Fibroblast of upper back skin (primary cell): Measurements from ENCODE around the gene TNP2.
"Not testable (repeated sequence)": the region's sequence is repeated elsewhere in the genome, so short reads cannot be mapped to it uniquely, and the experiment has no call there.

Experiments
- DNase-seq: peaks from one replicate; pipeline ENCODE4 v3.0.0-alpha.2; 2013

The TNP2 gene

GRCh38 chr16:11238272-11239202 is 30.6 kb downstream of the TNP2 start:
- no peak for DNase-seq

- DNase-seq, result no peak
Observed at GRCh38 chr16:11236461-11237254, 32.5 kb downstream of the TNP2 start.

GRCh38 chr16:11235703-11235991 is 33.5 kb downstream of the TNP2 start:
- no peak for DNase-seq

GRCh38 chr16:11234884-11235702 is 34.0 kb downstream of the TNP2 start:
- no peak for DNase-seq

GRCh38 chr16:11233727-11234376 is 35.3 kb downstream of the TNP2 start:
- DNase-seq, result no peak

- DNase-seq, result no peak
Observed at GRCh38 chr16:11232852-11233726, 36.0 kb downstream of the TNP2 start.

- DNase-seq, result no peak
Observed at GRCh38 chr16:11232302-11232851, 36.7 kb downstream of the TNP2 start.

GRCh38 chr16:11231367-11231970 is 37.7 kb downstream of the TNP2 start:
- DNase-seq, result no peak

GRCh38 chr16:11229906-11230305 is 39.2 kb downstream of the TNP2 start:
- no peak for DNase-seq

GRCh38 chr16:11229432-11229831 is 39.7 kb downstream of the TNP2 start:
- DNase-seq, result no peak

- DNase-seq, result no peak
Observed at GRCh38 chr16:11225677-11226549, 43.2 kb downstream of the TNP2 start.

- DNase-seq, result no peak
Observed at GRCh38 chr16:11224894-11225676, 44.0 kb downstream of the TNP2 start.

GRCh38 chr16:11224096-11224893 is 44.8 kb downstream of the TNP2 start:
- DNase-seq, result no peak

- DNase-seq, result not testable (repeated sequence)
Observed at GRCh38 chr16:11220507-11220906, 48.6 kb downstream of the TNP2 start.

GRCh38 chr16:11219178-11219577 is 49.9 kb downstream of the TNP2 start:
- DNase-seq, result no peak

- DNase-seq, result no peak
Observed at GRCh38 chr16:11218604-11218962, 50.5 kb downstream of the TNP2 start.
